HS-27A (cell line): ENCODE measurements around the gene MRPL28.
"Not testable (repeated sequence)": the region's sequence is repeated elsewhere in the genome, so short reads cannot be mapped to it uniquely, and the experiment has no call there.

Source experiments
- DNase-seq: peaks from one replicate; pipeline ENCODE4 v3.0.0-alpha.2; 2012; ENCODE audit warnings: low read depth, missing footprints

MRPL28 gene

GRCh38 chr16:389352-389751 is 19.0 kb upstream of the MRPL28 start:
- DNase-seq, result no peak

DNA sequence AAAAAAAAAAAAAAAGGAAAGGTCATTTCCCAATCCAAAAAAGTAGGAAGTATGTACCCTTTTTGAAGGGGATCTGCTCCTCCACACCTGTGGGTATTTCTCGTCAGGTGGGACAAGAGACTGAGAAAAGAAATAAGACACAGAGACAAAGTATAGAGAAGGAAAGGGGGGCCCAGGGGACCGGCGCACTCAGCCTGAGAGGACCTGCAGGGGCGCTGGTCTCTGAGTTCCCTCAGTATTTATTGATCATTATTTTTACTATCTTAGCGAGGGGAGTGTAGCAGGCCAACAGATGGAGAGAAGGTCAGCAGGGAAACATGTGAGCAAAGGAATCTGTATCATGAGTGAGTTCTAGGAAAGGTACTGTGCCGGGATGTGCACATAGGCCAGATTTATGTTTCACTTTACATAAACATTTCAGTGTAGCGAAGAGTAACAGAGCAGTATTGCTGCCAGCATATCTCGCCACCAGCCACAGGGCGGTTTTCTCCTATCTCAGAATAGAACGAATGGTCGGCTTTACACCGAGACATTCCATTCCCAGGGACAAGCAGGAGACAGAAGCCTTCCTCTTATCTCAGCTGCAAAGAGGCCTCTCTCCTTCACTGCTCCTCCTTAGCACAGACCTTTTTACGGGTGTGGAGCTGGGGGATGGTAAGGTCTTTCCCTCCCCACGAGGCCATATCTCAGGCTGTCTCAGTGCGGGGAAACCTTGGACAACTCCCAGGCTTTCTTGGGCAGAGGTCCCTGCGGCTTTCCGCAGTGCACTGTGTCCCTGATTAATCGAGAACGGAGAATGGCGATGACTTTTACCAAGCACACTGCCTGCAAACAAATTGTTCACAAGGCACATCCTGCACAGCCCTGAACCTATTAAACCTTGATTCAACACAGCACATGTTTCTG is 17.7 kb upstream of the MRPL28 start:
- DNase-seq, result not testable (repeated sequence)

DNA sequence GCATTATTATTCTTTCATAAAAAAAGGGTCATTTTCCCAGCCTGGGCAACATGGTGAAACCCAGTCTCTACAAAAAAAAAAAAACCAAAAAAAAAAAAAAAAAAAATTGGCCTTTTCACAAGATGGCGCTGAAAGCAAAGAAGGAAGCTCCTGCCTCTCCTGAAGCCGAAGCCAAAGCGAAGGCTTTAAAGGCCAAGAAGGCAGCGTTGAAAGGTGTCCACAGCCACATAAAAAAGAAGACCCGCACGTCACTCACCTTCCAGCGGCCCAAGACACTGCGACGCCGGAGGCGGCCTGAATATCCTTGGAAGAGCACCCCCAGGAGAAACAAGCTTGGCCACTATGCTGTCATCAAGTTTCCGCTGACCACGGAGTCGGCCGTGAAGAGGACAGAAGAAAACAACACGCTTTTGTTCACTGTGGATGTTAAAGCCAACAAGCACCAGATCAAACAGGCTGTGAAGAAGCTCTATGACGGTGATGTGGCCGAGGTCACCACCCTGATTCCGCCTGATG is 16.4 kb upstream of the MRPL28 start:
- DNase-seq, result no peak

DNA sequence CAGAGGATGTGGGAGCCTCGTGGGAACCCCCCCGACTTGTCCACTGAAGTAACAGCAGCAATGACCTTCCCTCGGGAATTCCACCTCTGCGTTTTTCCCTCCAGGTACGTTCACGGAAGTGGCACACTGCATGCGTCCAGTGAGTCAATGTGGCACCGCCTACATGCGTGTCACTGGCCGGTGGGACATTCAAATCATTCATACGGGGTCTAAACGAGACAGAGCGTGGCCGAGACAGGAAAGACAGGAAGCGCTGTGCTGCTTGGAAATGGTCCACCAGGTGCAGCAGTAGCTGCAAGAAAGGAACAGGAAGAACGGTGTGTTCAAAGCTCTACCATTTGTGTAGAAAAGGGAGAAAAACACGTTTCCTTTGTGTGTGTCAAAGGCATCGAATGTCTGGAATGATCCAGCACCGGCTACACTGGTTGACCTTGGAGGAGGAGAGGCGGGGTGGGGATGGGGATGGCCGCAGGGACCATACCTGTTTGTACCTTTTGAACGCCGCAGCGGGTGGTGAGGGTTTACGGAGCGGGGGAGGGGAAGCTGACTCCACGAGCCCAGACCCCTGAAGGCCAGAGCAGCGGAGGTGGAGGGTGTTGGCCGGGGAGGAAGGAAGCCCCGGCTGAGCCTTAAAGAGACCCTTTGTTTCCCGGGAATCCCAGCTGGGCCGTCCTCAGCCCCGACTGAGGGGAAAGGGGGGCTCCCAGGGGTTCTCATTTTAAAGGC is 13.2 kb upstream of the MRPL28 start:
- no peak for DNase-seq

DNA sequence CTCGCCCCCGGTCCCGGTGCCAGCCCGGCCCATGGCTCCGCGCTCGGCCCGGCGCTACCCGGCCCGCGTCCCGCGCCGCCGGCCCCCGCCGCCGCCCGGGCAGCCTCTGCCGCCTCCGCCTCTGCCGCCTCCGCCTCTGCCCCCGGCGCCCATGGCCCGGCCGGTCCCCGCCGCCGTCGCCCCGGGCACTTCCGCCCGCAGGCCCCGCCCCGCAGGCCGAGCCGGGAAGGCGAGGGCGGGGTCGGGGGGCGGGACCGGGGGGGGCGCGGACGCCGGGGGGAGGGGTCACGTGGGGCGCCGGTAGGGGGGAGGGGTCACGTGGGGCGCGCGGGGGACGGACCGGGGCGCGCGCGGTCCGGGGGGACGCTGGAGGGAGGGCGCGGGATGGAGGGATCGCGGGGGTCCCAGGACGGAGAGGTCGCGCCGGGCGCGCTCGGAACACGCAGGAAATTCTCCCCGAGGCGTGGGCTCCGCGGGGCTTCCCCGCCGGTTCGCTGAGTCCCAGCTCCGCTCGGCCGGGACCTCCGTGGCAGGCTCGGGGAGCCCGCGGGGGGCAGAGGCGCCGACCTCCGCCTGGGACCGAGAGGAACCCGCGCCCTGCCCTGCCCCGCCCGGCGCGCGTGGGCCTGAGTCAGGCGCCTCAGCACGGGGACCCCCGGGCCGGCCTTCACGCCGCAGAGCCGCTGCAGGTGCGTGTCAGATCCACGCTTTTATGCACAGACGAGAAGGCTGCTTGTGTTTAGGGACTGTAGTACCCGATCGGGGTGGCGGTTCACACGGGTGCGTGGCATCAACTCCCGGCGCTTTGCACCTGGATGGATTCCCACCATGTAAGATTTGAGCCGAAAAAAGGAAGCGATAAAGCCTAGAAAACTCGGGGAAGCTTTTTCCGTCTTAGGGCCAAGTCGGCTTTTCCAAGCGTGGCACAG is 11.7 kb upstream of the MRPL28 start, which contains the start of gene PGAP6:
Gene PGAP6, minus strand, starts transcription at position 190 of the 929 bp plus-strand sequence. Its CDS starts 157 bp downstream, at position 33.
- DNase-seq, result no peak

DNA sequence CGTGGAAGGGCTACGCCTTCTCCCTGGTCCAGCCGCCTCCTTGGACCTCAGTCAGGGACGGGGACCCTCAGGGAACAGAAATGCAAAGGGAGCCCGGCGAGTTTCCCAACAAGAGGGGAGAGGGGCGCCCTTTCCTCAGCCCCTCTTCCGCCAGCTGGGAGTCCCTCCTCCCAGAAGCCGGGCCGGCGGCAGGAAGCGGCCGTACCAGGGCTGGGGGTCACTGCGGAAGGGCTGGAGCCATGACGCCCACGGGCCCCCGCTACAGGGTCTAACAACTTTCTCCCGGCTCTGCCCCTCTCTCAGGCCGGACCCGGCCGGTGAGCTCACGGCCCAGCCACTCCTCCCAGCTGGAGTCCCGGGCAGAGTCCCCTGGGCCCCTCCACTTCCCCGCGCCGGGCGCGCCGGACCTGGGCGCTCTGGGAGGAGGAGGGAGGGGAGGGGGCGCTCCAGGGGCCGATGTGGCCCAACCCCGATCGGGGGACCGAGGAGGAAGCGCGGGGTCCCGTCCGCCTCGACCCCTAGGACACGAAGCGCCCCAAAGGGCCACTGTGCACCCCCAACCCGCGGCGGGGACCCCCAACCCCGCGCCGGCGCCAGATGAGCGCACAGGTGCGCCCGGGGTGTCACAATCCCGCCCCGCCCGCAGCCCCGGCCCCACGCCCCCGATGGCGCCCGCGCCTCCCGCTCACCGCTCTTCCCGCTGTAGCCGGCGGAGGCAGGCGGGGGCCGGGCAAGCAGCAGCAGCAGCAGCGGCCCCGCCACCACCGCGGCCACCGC is 10.9 kb upstream of the MRPL28 start:
- DNase-seq, result no peak

DNA sequence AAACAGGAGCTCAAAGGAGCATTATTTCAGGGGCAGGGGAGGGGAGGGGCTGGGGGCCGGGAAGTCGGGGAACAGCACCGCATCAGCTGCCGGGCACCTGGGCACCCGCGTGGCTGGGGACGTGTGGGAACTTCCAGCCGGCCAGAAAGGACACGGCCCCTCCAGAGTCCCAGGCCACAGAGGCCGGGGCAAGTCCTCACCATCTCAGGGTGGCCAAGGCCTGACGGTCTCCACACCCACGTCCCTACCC is 10.3 kb upstream of the MRPL28 start:
- DNase-seq, result no peak

DNA sequence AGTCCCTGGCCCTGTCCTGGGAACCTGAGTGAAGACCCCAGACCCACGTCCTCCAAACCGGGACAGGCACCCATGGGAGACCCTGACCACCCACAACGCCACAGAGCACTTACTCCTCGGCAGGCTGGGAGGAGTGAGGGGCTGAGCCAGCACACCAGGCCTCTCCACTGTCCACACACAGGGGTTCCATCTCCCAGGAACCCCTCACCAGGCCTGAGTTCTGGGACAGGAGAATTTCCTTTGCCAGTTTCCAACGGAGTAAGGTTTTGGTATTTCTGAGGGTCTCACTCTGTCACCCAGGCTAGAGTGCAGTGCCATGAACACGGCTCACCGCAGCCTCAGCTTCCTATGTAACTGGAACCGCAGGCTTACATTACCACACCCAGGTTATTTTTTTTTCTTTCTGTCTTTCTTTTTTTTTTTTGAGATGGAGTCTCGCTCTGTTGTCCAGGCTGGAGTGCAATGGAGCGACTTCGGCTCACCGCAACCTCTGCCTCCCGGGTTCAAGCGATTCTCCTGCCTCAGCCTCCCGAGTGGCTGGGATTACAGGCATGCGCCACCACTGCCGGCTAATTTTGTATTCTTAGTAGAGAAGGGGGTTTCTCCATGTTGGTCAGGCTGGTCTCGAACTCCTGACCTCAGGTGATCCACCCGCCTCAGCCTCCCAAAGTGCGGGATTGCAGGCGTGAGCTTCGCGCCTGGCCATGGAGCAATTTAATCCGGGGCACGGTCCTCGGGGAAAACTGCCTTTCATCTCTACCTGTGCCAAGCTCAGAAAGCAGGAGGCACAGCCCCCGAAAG is 9.8 kb upstream of the MRPL28 start:
- DNase-seq, result no peak

GRCh38 chr16:379183-379960 is 9.0 kb upstream of the MRPL28 start:
- DNase-seq, result no peak

DNA sequence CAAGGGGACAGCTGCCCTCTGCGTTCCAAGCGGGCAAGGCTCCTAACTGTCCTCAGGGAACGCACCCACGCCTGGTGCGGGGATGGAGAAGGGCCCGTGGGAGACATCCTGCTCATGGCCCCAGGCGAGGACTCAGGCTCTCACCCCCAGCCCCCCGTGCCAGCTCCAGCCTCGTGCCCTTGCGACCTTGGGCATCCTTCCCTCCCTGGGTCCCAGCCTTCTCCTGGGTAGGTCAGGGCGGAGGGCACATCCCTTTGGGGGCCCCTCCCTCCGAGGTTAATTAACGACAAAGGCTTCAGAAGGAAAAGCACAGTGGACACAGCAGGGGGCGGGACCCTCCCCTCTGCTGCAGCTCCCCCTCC is 8.5 kb upstream of the MRPL28 start:
- DNase-seq, result no peak

DNA sequence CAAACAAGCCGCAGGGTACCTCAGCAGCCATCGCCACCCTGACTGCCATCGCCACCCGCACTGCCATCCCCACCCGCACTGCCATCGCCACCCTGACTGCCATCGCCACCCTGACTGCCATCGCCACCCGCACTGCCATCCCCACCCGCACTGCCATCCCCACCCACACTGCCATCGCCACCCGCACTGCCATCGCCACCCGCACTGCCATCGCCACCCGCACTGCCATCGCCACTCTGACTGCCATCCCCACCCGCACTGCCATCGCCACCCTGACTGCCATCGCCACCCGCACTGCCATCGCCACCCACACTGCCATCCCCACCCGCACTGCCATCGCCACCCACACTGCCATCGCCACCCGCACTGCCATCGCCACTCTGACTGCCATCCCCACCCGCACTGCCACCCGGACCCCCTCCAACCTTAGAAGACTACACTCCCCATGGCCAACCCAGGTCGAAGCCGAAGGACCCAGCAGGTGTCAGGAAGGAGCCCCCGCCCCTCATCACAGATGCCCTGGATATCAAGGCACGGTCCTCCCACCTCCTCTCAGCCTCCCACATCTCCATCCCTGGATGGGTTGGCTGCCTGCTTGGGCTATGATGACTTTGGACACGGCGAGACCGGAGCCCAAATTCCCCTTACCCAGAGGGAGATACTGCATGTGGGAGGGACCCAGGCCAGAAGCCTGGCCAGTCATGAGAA is 7.9 kb upstream of the MRPL28 start:
- DNase-seq, result not testable (repeated sequence)

GRCh38 chr16:377419-377951 is 7.1 kb upstream of the MRPL28 start:
- DNase-seq, result no peak

DNA sequence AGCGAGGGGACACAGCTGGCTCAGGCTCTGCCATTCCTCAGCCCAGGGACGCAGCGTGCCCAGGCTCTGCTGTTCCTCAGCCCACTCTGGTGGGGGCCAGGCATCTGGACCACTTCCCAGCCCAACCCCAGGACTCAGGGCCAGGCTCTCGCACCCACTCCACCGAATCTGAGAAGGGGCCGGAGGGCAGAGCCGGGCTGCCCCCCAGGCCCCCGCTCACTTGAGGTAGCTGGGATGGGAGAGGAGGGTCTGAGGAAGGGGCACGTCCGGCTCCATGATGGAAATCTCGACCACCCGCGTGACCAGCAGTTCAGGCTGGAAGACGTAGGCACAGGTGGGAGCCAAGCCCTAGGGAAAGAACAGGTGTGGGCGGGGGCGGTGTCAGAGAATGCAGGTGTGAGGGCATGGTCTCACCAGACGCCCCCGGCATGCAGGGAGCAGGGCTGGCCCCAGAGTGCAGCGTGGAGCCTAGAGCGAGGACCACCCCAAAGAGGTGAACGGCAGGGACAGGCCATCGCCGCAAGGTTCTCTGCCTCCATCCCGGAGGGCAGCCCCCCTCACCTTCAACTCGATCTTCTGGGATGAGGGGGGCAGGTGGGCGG is 6.6 kb upstream of the MRPL28 start:
- DNase-seq, result no peak

GRCh38 chr16:375927-376816 is 5.8 kb upstream of the MRPL28 start:
- DNase-seq, result no peak

GRCh38 chr16:375212-375611 is 4.9 kb upstream of the MRPL28 start:
- no peak for DNase-seq

DNA sequence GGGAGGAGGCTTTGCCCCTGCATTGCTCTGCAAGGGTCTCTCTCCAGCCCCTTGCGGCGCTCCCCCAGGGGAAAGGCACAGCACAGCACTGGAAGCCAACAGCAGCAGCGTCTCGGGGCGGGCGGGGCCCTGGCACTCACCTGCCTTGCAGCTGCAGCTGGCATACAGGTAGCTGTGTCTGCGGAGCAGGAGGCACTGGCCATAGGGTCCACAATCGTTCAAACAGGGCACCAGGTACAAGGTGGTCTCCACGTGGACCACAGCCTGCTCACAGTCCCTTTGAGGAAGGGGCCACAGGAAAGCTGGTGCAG is 4.2 kb upstream of the MRPL28 start:
- no peak for DNase-seq

GRCh38 chr16:373848-374615 is 3.7 kb upstream of the MRPL28 start:
- DNase-seq, result no peak
